ENCODE results near the gene ZNF418. TPM values are rescaled to one million over a fixed set of nuclear protein-coding genes. Genes with fewer than 3 reads are reported as not detected.

ZNF418 gene
- 1 to 10 TPM; 2.0 to 3.0 TPM for polyA plus RNA-seq

DNA sequence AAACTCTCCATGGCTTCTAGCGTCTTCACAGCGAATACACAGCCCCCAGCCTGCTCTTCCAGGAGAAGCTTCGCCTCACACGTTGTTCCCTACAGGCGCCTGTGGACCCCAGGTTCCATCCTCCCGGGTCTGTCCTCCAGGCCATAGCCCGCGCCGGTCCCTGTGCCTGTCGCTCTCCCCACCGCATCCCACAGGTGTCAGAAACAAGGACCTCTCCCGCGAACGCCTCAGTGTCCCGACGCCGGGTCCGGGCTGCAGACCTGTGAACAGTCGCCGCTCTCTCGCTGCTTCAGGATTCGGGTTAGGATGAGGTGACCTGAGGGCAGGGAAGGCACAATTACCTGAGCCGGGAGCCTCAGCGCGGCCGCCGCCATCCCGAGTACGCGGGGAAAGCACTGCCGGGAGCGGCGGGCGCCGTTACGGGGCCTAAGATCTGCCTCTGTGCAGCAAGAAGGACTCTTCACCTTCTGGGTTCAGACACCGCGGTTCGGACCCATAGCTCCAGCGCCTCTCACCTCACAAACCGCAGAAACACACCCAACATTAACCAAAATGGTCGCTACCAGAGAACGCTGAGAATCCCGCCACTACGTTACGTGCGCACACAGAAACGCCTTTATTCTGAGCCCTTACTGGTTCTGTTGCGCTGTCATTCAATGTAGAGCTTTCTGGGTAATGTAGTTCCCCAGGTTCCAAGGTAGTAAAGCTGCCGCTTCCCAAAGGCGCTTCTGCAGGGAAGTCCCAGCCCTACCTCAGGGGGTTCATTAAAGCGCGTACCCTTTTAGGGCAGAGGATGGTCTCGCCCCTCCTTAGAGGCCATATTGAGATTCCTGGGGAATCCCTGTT, at the start of gene ZNF418:
Gene ZNF418, minus strand, starts transcription at position 583 of the 846 bp plus-strand sequence. CDS start 1,580 bp downstream, outside the sequence.
- peak within 1 kb of the TSS; percentile 69 to 76 for H3K27ac ChIP-seq (ENCODE audit: low read depth in 2 of 2, low read length in 1 of 2)
- H3K36me3 ChIP-seq (ENCODE audit: control insufficient read depth in 2 of 2, insufficient read depth in 2 of 2, low read length in 1 of 2), result peaks cover 0 to 3% of the 10 kb centered on the region in 2 donors
- peaks cover 5 to 29% of the 10 kb centered on the region in 2 donors for H3K9me3 ChIP-seq (ENCODE audit: control insufficient read depth in 2 of 2, insufficient read depth in 1 of 2, low read depth in 1 of 2, low read length in 1 of 2)

DNA sequence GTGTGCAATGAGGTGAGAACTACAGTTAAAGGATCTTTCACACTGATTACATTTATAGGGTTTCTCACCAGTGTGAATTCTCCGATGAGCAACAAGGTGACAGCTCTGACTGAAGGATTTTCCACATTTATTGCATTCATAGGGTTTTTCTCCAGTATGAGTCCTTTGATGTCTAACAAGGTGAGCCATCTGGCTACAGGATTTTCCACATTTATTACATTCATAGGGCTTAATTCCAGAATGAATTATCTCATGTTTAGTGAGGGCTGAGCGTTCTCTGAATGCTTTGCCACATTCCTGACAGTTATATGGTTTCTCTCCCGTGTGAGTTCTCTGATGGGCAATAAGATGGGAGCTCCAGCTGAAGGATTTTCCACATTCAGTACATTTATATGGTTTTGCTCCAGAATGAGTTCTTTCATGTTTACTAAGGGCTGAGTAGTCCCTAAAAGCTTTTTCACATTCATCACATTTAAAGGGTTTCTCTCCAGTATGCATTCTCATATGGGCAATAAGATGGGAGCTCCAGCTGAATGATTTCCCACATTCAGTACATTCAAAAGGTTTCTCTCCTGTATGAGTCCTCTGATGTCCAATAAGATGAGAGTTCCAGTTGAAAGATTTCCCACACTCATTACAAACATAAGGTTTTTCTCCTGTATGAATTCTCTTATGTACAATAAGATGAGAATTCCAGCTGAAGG, 43.5 kb upstream of the ZNF418 start:
- Histone ChIP-seq H3K27me3 (ENCODE audit: control insufficient read depth in 1 of 2, insufficient read depth in 2 of 2, low read length in 2 of 2) (no peaks in the 10 kb centered on the region), H3K36me3 (ENCODE audit: control insufficient read depth in 2 of 2, insufficient read depth in 2 of 2, low read length in 1 of 2) (peaks cover 17 to 21% of the 10 kb centered on the region in 2 donors), H3K4me1 (ENCODE audit: control insufficient read depth in 2 of 2, insufficient read depth in 2 of 2, low read length in 1 of 2) (no peaks in the 10 kb centered on the region), H3K27ac (ENCODE audit: low read depth in 2 of 2, low read length in 1 of 2) (no peak overlapping the region), H3K9me3 (ENCODE audit: control insufficient read depth in 2 of 2, insufficient read depth in 1 of 2, low read depth in 1 of 2, low read length in 1 of 2) (peaks cover 23 to 40% of the 10 kb centered on the region in 2 donors), H3K4me3 (ENCODE audit: low read depth in 1 of 2, low read length in 2 of 2) (no peak overlapping the region)
- 95 to 96% methylated on average over 3 of the region's 3 CpGs for WGBS, 2 donors

More for the DNA sequence above, at the start of gene ZNF418:
- WGBS, 2 donors, result 7% methylated on average over 54 of the region's 54 CpGs
- Histone ChIP-seq H3K4me1 (ENCODE audit: control insufficient read depth in 2 of 2, insufficient read depth in 2 of 2, low read length in 1 of 2) (peaks cover 0 to 3% of the 10 kb centered on the region in 2 donors), H3K4me3 (ENCODE audit: low read depth in 1 of 2, low read length in 2 of 2) (peak within 1 kb of the TSS; percentile 75 to 77), H3K27me3 (ENCODE audit: control insufficient read depth in 1 of 2, insufficient read depth in 2 of 2, low read length in 2 of 2) (no peaks in the 10 kb centered on the region)

DNA sequence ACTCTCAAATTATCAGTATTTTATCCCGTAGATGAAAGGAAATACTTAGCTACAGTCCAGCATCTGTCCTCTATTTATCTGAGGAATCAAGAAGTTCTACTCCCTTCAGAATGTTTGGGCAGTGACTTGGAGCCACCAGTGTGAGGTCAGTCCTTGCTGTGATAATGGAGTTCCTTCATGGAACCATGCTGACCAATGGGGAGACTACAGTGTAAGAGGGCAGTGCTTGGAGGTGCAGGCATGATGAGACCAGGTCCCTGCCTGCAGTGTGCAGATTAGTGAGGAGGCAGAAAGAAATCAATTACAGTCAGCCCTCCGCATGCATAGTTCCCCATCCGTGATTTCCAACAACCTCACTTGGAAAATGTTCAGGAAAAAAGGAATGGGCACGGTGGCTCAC, 39.2 kb upstream of the ZNF418 start, which contains the start of gene C19orf18:
Gene C19orf18, minus strand, starts transcription at position 101 of the 400 bp plus-strand sequence. CDS start 102 bp downstream, outside the sequence.
- WGBS, 2 donors, result 92 to 97% methylated on average over 4 of the region's 4 CpGs
- H3K4me1 ChIP-seq (ENCODE audit: control insufficient read depth in 2 of 2, insufficient read depth in 2 of 2, low read length in 1 of 2), result no peaks in the 10 kb centered on the region
- H3K27me3 ChIP-seq (ENCODE audit: control insufficient read depth in 1 of 2, insufficient read depth in 2 of 2, low read length in 2 of 2), result no peaks in the 10 kb centered on the region
- H3K27ac ChIP-seq (ENCODE audit: low read depth in 2 of 2, low read length in 1 of 2), result no peak within 1 kb of the TSS
- no peak within 1 kb of the TSS for H3K4me3 ChIP-seq (ENCODE audit: low read depth in 1 of 2, low read length in 2 of 2)
- H3K9me3 ChIP-seq (ENCODE audit: control insufficient read depth in 2 of 2, insufficient read depth in 1 of 2, low read depth in 1 of 2, low read length in 1 of 2), result peaks cover 27 to 34% of the 10 kb centered on the region in 2 donors
- peaks cover 0 to 2% of the 10 kb centered on the region in 2 donors for H3K36me3 ChIP-seq (ENCODE audit: control insufficient read depth in 2 of 2, insufficient read depth in 2 of 2, low read length in 1 of 2)

DNA sequence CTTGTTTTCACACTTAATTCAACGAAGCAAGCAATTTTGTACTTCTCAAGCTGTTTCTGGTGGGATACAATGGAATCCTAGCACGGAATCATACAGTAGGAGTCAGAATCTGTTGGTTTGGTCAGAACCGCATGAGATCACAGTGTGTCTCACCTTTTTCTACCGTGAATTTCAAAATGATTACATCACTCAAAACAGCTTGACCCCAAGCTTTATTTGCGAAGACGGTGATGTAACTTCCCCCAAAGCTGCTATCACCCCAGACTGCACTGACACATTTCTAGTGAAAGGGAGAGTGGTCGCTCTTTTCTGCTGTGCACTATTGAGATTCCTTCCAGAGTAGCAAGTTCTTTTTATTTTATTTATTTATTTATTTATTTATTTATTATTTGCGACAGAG, 29.6 kb upstream of the ZNF418 start:
- H3K4me1 ChIP-seq (ENCODE audit: control insufficient read depth in 2 of 2, insufficient read depth in 2 of 2, low read length in 1 of 2), result no peaks in the 10 kb centered on the region
- no peak overlapping the region for H3K27ac ChIP-seq (ENCODE audit: low read depth in 2 of 2, low read length in 1 of 2)
- peaks cover 10 to 22% of the 10 kb centered on the region in 2 donors for H3K9me3 ChIP-seq (ENCODE audit: control insufficient read depth in 2 of 2, insufficient read depth in 1 of 2, low read depth in 1 of 2, low read length in 1 of 2)
- no peak overlapping the region for H3K4me3 ChIP-seq (ENCODE audit: low read depth in 1 of 2, low read length in 2 of 2)
- H3K27me3 ChIP-seq (ENCODE audit: control insufficient read depth in 1 of 2, insufficient read depth in 2 of 2, low read length in 2 of 2), result no peaks in the 10 kb centered on the region
- H3K36me3 ChIP-seq (ENCODE audit: control insufficient read depth in 2 of 2, insufficient read depth in 2 of 2, low read length in 1 of 2), result no peaks in the 10 kb centered on the region
- WGBS, 2 donors, result 92 to 93% methylated on average over 8 of the region's 8 CpGs

DNA sequence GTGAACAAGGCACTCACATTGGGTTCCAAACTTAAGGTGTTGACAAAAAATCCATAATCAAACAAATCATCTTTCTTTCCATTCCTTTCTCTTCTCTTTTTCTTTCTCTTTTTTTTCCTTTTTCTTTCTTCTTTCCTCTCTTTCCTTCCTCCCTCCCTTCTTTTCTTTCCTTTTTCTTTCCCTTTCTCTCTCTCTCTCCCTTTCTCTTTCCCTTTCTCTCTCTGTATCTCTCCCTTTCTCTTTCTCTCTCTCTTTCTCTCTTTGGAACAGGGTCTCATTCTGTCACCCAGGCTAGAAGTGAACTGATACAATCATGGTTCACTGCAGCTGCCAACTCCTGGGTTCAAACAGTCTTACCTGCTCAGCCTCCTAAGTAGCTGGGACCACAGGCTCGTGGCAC, 26.6 kb upstream of the ZNF418 start:
- WGBS, 2 donors, result 83 to 85% methylated on average over 1 of the region's 1 CpG
- H3K27me3 ChIP-seq (ENCODE audit: control insufficient read depth in 1 of 2, insufficient read depth in 2 of 2, low read length in 2 of 2), result no peaks in the 10 kb centered on the region
- no peaks in the 10 kb centered on the region for H3K36me3 ChIP-seq (ENCODE audit: control insufficient read depth in 2 of 2, insufficient read depth in 2 of 2, low read length in 1 of 2)
- no peak overlapping the region for H3K4me3 ChIP-seq (ENCODE audit: low read depth in 1 of 2, low read length in 2 of 2)
- no peaks in the 10 kb centered on the region for H3K4me1 ChIP-seq (ENCODE audit: control insufficient read depth in 2 of 2, insufficient read depth in 2 of 2, low read length in 1 of 2)
- no peak overlapping the region for H3K27ac ChIP-seq (ENCODE audit: low read depth in 2 of 2, low read length in 1 of 2)
- peaks cover 2 to 13% of the 10 kb centered on the region in 2 donors for H3K9me3 ChIP-seq (ENCODE audit: control insufficient read depth in 2 of 2, insufficient read depth in 1 of 2, low read depth in 1 of 2, low read length in 1 of 2)

DNA sequence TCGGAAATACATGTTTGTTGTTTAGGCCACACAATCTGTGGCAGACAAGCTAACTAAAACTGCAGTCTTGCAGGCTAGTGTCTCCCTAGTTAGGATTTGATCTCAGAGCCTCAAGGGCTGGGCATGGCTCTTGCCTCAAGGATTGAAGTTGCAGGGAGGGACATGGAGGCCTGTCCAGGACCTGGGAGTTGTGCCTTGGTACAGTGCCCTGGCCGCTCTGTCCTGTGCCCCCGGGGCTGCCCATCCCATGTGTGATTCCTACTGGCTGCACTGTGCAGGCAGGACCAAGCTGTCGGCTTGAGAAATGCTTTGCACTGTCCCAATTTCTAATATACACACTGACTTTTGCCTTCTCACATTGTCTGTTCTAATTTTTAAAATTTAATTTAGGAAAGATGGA, 19.8 kb upstream of the ZNF418 start:
- H3K27ac ChIP-seq (ENCODE audit: low read depth in 2 of 2, low read length in 1 of 2), result no peak overlapping the region
- no peak overlapping the region for H3K4me3 ChIP-seq (ENCODE audit: low read depth in 1 of 2, low read length in 2 of 2)
- no peaks in the 10 kb centered on the region for H3K36me3 ChIP-seq (ENCODE audit: control insufficient read depth in 2 of 2, insufficient read depth in 2 of 2, low read length in 1 of 2)
- H3K27me3 ChIP-seq (ENCODE audit: control insufficient read depth in 1 of 2, insufficient read depth in 2 of 2, low read length in 2 of 2), result peaks cover 0 to 2% of the 10 kb centered on the region in 2 donors
- H3K9me3 ChIP-seq (ENCODE audit: control insufficient read depth in 2 of 2, insufficient read depth in 1 of 2, low read depth in 1 of 2, low read length in 1 of 2), result peaks cover 14 to 29% of the 10 kb centered on the region in 2 donors
- 90 to 93% methylated on average over 4 of the region's 4 CpGs for WGBS, 2 donors
- no peaks in the 10 kb centered on the region for H3K4me1 ChIP-seq (ENCODE audit: control insufficient read depth in 2 of 2, insufficient read depth in 2 of 2, low read length in 1 of 2)

DNA sequence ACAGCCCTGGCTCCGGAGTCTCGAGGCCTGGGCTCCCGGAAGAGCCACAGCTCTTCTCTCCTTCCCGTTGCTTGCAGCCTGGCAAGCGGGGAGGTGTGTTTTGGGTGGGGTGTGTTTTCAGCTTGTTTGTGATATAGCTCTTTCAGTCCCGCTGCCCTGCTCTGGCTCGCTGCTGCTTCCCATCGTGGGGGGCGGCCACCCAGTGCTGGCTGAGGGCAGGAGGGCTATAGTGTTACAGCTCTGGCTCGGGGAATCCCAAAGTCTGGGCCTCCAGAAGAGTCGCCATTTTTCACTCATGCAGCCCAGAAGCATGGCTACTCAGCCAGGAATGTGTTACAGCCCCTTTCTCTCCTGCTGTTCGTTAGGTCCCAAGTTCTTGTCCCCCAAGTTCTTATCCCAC, 14.5 kb upstream of the ZNF418 start:
- Histone ChIP-seq H3K9me3 (ENCODE audit: control insufficient read depth in 2 of 2, insufficient read depth in 1 of 2, low read depth in 1 of 2, low read length in 1 of 2) (peaks cover 11 to 29% of the 10 kb centered on the region in 2 donors), H3K27ac (ENCODE audit: low read depth in 2 of 2, low read length in 1 of 2) (no peak overlapping the region), H3K27me3 (ENCODE audit: control insufficient read depth in 1 of 2, insufficient read depth in 2 of 2, low read length in 2 of 2) (peaks cover 0 to 2% of the 10 kb centered on the region in 2 donors), H3K36me3 (ENCODE audit: control insufficient read depth in 2 of 2, insufficient read depth in 2 of 2, low read length in 1 of 2) (peaks cover 0 to 2% of the 10 kb centered on the region in 2 donors), H3K4me3 (ENCODE audit: low read depth in 1 of 2, low read length in 2 of 2) (no peak overlapping the region), H3K4me1 (ENCODE audit: control insufficient read depth in 2 of 2, insufficient read depth in 2 of 2, low read length in 1 of 2) (peaks cover 0 to 10% of the 10 kb centered on the region in 2 donors)
- 91 to 93% methylated on average over 12 of the region's 12 CpGs for WGBS, 2 donors

DNA sequence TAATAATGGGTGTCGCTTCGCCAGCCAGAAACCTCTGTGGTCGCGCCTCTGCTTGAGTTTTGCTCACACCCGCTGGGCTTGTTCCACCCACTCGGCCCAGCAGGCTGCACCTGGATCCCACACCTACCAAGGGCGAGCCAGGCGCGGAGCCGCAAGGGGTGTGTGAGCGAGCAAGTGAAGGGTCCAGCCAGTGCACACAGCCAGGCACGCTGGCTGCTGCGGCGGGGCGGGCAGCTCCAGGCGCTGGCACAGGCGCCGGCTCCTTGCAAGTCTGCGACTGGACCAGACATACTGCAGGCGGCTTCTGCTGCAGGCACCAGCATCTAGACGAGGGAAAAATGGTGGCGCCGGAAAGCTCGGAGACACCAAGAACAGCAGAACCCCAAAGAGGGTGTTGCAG, 14.1 kb upstream of the ZNF418 start:
- Histone ChIP-seq H3K27me3 (ENCODE audit: control insufficient read depth in 1 of 2, insufficient read depth in 2 of 2, low read length in 2 of 2) (no peaks in the 10 kb centered on the region), H3K9me3 (ENCODE audit: control insufficient read depth in 2 of 2, insufficient read depth in 1 of 2, low read depth in 1 of 2, low read length in 1 of 2) (peaks cover 11 to 31% of the 10 kb centered on the region in 2 donors), H3K4me1 (ENCODE audit: control insufficient read depth in 2 of 2, insufficient read depth in 2 of 2, low read length in 1 of 2) (peaks cover 0 to 10% of the 10 kb centered on the region in 2 donors), H3K4me3 (ENCODE audit: low read depth in 1 of 2, low read length in 2 of 2) (no peak overlapping the region), H3K36me3 (ENCODE audit: control insufficient read depth in 2 of 2, insufficient read depth in 2 of 2, low read length in 1 of 2) (peaks cover 0 to 2% of the 10 kb centered on the region in 2 donors), H3K27ac (ENCODE audit: low read depth in 2 of 2, low read length in 1 of 2) (no peak overlapping the region)
- 93 to 95% methylated on average over 24 of the region's 24 CpGs for WGBS, 2 donors

DNA sequence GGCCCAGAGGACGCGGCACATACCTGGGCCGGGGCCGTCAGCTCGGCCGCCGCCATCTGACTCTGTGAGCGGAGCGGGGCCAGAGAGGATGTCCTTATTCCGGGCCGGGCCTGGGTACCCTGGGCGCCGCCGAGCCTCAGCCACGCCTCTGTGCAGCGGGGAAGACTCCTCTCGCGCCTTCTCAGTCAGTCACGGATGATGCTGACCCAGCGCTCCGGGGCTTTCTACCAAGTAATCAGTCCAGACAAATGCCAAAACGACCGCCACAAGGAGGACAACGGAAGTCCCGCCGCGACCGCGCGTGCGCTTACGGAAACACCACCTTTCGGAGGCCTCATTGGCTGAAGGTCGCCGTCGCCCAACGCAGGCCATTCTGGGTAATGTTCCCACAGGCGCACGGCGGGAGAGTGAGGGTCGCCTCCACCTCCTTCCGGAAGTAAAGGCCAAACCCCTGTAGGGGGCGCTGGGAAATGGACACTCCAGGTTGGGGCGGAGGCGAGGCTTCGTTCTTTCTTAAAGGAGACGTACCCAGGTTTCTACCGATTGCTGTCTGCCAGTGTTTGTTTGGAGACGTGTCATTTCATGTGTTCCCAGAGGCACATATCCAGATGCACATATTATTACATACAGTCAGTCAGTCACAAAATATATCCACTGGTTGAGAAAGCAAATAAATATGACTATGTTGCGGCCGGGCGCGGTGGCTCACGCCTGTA, 12.4 kb upstream of the ZNF418 start, which contains the start of gene ZNF256:
Gene ZNF256, minus strand, starts transcription at position 288 of the 716 bp plus-strand sequence. Its CDS starts 232 bp downstream, at position 56.
- 6 to 7% methylated on average over 52 to 54 of the region's 54 CpGs for WGBS, 2 donors

More for the DNA sequence above, 12.4 kb upstream of the ZNF418 start, which contains the start of gene ZNF256:
- Histone ChIP-seq H3K36me3 (ENCODE audit: control insufficient read depth in 2 of 2, insufficient read depth in 2 of 2, low read length in 1 of 2) (peaks cover 6 to 13% of the 10 kb centered on the region in 2 donors), H3K27ac (ENCODE audit: low read depth in 2 of 2, low read length in 1 of 2) (peak within 1 kb of the TSS; percentile 78 to 88), H3K4me3 (ENCODE audit: low read depth in 1 of 2, low read length in 2 of 2) (peak within 1 kb of the TSS; percentile 78 to 81), H3K4me1 (ENCODE audit: control insufficient read depth in 2 of 2, insufficient read depth in 2 of 2, low read length in 1 of 2) (peaks cover 0 to 10% of the 10 kb centered on the region in 2 donors), H3K27me3 (ENCODE audit: control insufficient read depth in 1 of 2, insufficient read depth in 2 of 2, low read length in 2 of 2) (no peaks in the 10 kb centered on the region), H3K9me3 (ENCODE audit: control insufficient read depth in 2 of 2, insufficient read depth in 1 of 2, low read depth in 1 of 2, low read length in 1 of 2) (peaks cover 9 to 37% of the 10 kb centered on the region in 2 donors)

Data from esophagus (tissue), 2 donors.